Parathyroid adenoma (tissue), 2 donors: ENCODE data around the gene TIAM2.

ENCODE experiments used
- H2AFZ ChIP-seq: fragments of 300-600 bp; sonication (generic); one replicate; pipeline ENCODE4 v1.7.0; 2017; ENCODE audit warnings: antibody characterized with exemption, mild to moderate bottlenecking
- H3K27ac ChIP-seq: fragments of 300-600 bp; sonication (generic); one replicate; pipeline ENCODE4 v1.7.0; 2017
- H3K27me3 ChIP-seq: fragments of 300-600 bp; sonication (generic); one replicate; pipeline ENCODE4 v1.7.0; 2017; ENCODE audit warnings: low read length; ENCODE audit not compliant: control insufficient read depth, insufficient read depth
- H3K36me3 ChIP-seq: fragments of 300-600 bp; sonication (generic); one replicate; pipeline ENCODE4 v1.7.0; 2017; ENCODE audit warnings: low read length; ENCODE audit not compliant: control insufficient read depth, insufficient read depth
- H3K4me1 ChIP-seq: fragments of 300-600 bp; sonication (generic); one replicate; pipeline ENCODE4 v1.7.0; 2017; ENCODE audit warnings: control low read depth
- H3K4me2 ChIP-seq: fragments of 300-600 bp; sonication (generic); one replicate; pipeline ENCODE4 v1.7.0; 2017; ENCODE audit warnings: low read length
- H3K4me3 ChIP-seq: fragments of 300-600 bp; sonication (generic); one replicate; pipeline ENCODE4 v1.7.0; 2017; ENCODE audit warnings: low read depth, low read length
- H3K79me2 ChIP-seq: fragments of 300-600 bp; sonication (generic); one replicate; pipeline ENCODE4 v1.7.0; 2017; ENCODE audit warnings: control low read depth
- H3K9ac ChIP-seq: fragments of 300-600 bp; sonication (generic); one replicate; pipeline ENCODE4 v1.7.0; 2017; ENCODE audit warnings: mild to moderate bottlenecking
- H3K9me3 ChIP-seq: fragments of 300-600 bp; sonication (generic); one replicate; pipeline ENCODE4 v1.7.0; 2017; ENCODE audit warnings: low read length; ENCODE audit not compliant: control insufficient read depth
- TF ChIP-seq, protein P1 (sequence below): fragments of 300-600 bp; sonication (generic); IDR thresholded peaks from one replicate; pipeline ENCODE4 v1.7.0; 2017; ENCODE audit warnings: antibody characterized with exemption, mild to moderate bottlenecking
- donor health status: primary hyperparathyroidism.

Gene TIAM2

DNA sequence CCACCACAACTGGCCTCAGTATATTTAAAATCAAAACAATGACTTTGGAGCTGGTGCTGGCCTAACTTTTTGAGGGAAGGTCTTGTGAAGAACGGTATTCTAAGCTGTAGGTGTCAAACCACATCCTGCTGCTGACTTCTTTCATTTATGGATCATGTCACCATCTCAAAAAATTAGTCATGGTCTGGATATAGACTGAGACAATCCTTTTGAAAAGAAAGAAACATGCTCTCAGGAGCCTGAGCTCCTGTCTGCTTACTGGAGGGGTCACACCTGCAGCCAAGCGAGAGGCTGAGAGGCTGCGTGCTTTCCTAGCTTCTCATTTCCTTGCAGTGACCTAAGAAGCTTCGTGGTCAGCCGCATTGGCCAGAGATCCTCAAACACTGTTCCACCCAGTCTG, 55.2 kb downstream of the TIAM2 start:
- no peak overlapping the region for H3K27ac ChIP-seq
- no peak overlapping the region for H3K9ac ChIP-seq
- H3K4me1 ChIP-seq, result no peaks in the 10 kb centered on the region
- H3K27me3 ChIP-seq, result no peaks in the 10 kb centered on the region
- TF ChIP-seq, protein P1, sequence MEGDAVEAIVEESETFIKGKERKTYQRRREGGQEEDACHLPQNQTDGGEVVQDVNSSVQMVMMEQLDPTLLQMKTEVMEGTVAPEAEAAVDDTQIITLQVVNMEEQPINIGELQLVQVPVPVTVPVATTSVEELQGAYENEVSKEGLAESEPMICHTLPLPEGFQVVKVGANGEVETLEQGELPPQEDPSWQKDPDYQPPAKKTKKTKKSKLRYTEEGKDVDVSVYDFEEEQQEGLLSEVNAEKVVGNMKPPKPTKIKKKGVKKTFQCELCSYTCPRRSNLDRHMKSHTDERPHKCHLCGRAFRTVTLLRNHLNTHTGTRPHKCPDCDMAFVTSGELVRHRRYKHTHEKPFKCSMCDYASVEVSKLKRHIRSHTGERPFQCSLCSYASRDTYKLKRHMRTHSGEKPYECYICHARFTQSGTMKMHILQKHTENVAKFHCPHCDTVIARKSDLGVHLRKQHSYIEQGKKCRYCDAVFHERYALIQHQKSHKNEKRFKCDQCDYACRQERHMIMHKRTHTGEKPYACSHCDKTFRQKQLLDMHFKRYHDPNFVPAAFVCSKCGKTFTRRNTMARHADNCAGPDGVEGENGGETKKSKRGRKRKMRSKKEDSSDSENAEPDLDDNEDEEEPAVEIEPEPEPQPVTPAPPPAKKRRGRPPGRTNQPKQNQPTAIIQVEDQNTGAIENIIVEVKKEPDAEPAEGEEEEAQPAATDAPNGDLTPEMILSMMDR, result no peak
- H3K4me3 ChIP-seq, result no peak overlapping the region
- no peak overlapping the region for H3K4me2 ChIP-seq
- H2AFZ ChIP-seq, result no peak overlapping the region
- H3K79me2 ChIP-seq, result no peaks in the 10 kb centered on the region
- no peaks in the 10 kb centered on the region for H3K9me3 ChIP-seq
- no peaks in the 10 kb centered on the region for H3K36me3 ChIP-seq

DNA sequence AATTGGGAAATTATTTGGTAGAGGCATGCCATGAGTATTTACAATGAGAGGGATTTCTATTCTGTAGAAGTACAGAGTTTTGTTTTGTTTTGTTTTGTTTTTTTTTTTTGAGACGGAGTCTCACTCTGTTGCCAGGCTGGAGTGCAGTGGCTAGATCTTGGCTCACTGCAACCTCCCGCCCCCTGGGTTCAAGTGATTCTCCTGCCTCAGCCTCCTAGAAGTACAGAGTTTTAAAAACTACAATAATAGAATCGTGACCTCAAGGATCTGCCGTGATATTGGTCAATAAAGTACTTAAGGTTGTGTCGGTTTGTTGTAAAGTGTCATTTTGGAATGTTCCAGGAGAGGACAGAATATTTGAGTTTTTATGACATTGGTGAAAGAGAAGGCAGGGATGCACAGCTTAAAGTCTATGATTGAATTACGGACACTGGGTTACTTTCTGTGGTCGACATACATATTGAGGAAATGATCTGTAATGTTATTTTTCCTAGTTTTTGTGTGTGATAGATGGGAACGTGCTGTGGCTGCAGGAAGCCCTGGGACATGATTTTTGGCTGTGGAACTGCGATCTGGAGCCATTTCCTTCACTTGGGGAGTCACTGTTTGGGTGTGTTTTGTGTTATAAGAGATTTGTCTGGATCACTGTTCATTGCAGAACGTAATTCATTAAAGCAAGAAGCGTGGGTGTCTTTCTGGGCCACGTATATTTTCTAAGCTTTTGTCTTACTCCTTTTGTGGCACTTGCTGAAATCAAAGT, 59.6 kb downstream of the TIAM2 start:
- H3K27ac ChIP-seq, result no peak overlapping the region

DNA sequence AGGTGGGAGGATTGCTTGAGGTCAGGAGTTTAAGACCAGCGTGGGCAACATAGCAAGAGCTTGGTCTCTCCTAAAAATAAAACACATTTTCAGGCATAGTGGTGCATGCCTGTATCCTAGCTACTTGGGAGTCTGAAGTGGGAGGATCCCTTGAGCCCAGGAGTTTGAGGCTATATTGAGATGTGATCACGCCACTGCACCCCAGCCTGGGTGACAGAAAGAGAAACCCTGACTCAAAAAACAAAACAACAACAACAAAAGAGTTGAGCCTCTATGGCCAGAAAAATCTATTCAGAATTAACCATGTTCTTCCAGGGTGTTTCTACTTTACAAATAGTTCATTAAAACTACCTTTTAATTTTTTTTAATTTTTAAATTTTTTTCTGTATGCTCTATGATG, 60.6 kb downstream of the TIAM2 start:
- Histone ChIP-seq H3K9ac (no peak overlapping the region), H3K27ac (no peak overlapping the region), H3K4me3 (no peak overlapping the region), H2AFZ (no peak overlapping the region), H3K79me2 (no peaks in the 10 kb centered on the region), H3K36me3 (no peaks in the 10 kb centered on the region), H3K9me3 (no peaks in the 10 kb centered on the region), H3K4me2 (no peak overlapping the region), H3K4me1 (no peaks in the 10 kb centered on the region), H3K27me3 (no peaks in the 10 kb centered on the region)
- TF ChIP-seq, protein P1, result no peak

More for the DNA sequence above, 59.6 kb downstream of the TIAM2 start:
- H3K9me3 ChIP-seq, result no peaks in the 10 kb centered on the region
- no peaks in the 10 kb centered on the region for H3K27me3 ChIP-seq
- H2AFZ ChIP-seq, result no peak overlapping the region
- no peaks in the 10 kb centered on the region for H3K79me2 ChIP-seq
- H3K36me3 ChIP-seq, result no peaks in the 10 kb centered on the region
- TF ChIP-seq, protein P1, result no peak
- no peak overlapping the region for H3K4me3 ChIP-seq
- no peaks in the 10 kb centered on the region for H3K4me1 ChIP-seq
- H3K4me2 ChIP-seq, result no peak overlapping the region
- H3K9ac ChIP-seq, result no peak overlapping the region

DNA sequence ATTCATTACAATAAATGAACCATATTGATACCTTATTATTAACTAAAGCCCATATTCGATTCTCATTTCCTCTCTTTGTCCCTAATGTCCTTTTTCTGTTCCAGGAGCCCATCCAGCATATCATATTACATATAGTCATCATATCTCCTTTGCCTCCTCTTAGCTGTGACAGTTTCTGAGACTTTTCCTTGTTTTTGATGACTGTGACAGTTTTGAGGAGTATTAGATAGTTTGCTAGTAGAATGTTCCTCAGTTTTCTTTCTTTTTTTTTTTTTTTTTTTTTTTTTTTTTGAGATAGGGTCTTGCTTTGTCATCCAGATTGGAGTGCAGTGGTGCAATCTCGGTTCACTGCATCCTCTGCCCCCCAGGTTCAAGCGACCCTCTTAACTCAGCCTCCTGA, 61.6 kb downstream of the TIAM2 start:
- no peak overlapping the region for H3K27ac ChIP-seq
- no peaks in the 10 kb centered on the region for H3K79me2 ChIP-seq
- TF ChIP-seq, protein P1, result no peak
- H3K27me3 ChIP-seq, result no peaks in the 10 kb centered on the region
- no peak overlapping the region for H3K4me3 ChIP-seq
- no peaks in the 10 kb centered on the region for H3K9me3 ChIP-seq
- H3K4me2 ChIP-seq, result no peak overlapping the region
- H3K4me1 ChIP-seq, result no peaks in the 10 kb centered on the region
- H2AFZ ChIP-seq, result no peak overlapping the region
- no peaks in the 10 kb centered on the region for H3K36me3 ChIP-seq
- no peak overlapping the region for H3K9ac ChIP-seq

DNA sequence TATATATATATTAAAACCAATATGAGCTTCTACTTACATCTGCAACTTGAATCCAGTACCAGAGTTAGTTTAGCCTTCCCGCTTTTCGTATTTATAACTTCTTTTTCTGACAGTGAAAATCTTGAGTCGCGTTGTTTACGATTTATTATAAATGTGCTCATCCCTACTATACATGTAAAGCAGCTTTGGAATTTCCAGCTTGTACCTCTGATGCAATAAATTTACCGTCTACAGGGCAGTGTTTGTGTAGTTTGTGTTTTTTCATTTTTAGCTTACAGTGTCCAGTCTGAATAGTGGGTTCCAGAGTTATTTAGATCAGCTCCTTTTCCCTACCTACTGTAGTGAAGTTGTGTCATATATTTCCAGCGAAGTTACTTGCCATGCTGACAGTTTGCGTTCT, 66.3 kb downstream of the TIAM2 start:
- no peaks in the 10 kb centered on the region for H3K79me2 ChIP-seq
- no peaks in the 10 kb centered on the region for H3K27me3 ChIP-seq
- H3K36me3 ChIP-seq, result no peaks in the 10 kb centered on the region
- no peak overlapping the region for H3K4me3 ChIP-seq
- no peak overlapping the region for H2AFZ ChIP-seq
- no peaks in the 10 kb centered on the region for H3K9me3 ChIP-seq
- no peaks in the 10 kb centered on the region for H3K4me1 ChIP-seq
- no peak overlapping the region for H3K4me2 ChIP-seq
- TF ChIP-seq, protein P1, result no peak
- no peak overlapping the region for H3K27ac ChIP-seq
- H3K9ac ChIP-seq, result no peak overlapping the region
